Activated CD4-positive, alpha-beta memory T cell treated with anti-CD3 and anti-CD28 coated beads for 36 hours (primary cell): ENCODE measurements around the gene RIC3. TPM values are rescaled to one million over a fixed set of nuclear protein-coding genes. Genes with fewer than 3 reads are reported as not detected.
A peak's percentile ranks its signal among the peaks of the same experiment; 100 is the strongest.

Experiments used
- CTCF ChIA-PET: fragments of 350-600 bp; sonication (Branson Sonifier 250); formaldehyde crosslinking; loops from one replicate; lab custom pipeline; 2021; ENCODE audit warnings: antibody characterized with exemption, inconsistent platforms; lab: Charles Lee
- POLR2A ChIA-PET: fragments of 350-600 bp; sonication (Branson Sonifier 250); formaldehyde crosslinking; loops from one replicate; lab custom pipeline; 2021; ENCODE audit warnings: antibody characterized with exemption; lab: Charles Lee
- DNase-seq: peaks from one replicate; pipeline ENCODE4 v3.0.0-alpha.2; 2020
- H3K27ac Mint-ChIP-seq: one replicate; pipeline ENCODE4 v1.8.0; 2021; ENCODE audit warnings: mixed read lengths
- H3K27me3 Mint-ChIP-seq: one replicate; pipeline ENCODE4 v1.8.0; 2021; ENCODE audit warnings: mixed read lengths
- H3K36me3 Mint-ChIP-seq: one replicate; pipeline ENCODE4 v1.8.0; 2021; ENCODE audit warnings: mixed read lengths
- H3K4me1 Mint-ChIP-seq: one replicate; pipeline ENCODE4 v1.8.0; 2021; ENCODE audit warnings: low read depth, mixed read lengths
- H3K4me3 Mint-ChIP-seq: one replicate; pipeline ENCODE4 v1.8.0; 2021; ENCODE audit warnings: mild to moderate bottlenecking, mixed read lengths
- H3K9me3 Mint-ChIP-seq: one replicate; pipeline ENCODE4 v1.8.0; 2021; ENCODE audit warnings: mixed read lengths
- intact Hi-C: fragments of 100-400 bp; cut with micrococcal nuclease; formaldehyde crosslinking; loops from one replicate; pipeline ENCODE4 v1.15.1; 2023
- total RNA-seq, 2 experiments: library from RNA; stranded (reverse); gene quantifications; one replicate each; pipeline ENCODE4 v1.2.3, GENCODE V29; 2021

Gene RIC3
- total RNA-seq, 2 experiments from 2014 or later = 5.0 to 5.6 TPM

DNA sequence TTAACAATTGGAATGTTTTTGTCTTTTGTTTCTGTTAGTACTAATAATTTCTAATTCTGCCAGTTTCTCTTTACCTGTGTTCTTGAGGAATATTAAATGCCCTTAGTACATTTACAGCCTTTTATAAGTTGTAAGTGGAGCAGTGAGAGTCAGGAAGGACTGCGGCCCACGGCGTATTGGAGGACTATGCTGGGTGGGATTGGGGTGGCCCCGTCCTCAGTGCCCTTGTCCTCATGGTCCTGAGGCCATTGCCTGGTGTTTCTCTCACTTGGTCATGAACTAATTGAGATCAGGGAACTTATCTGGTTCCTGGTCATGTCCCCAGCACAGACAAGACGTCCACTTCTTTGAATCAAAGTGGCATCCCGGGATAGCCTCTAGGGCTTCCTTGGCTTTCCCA is 84.5 kb downstream of the RIC3 start:
- no peak overlapping the region for H3K4me3 Mint-ChIP-seq
- intact Hi-C loops = no loop called here
- H3K36me3 Mint-ChIP-seq = no peaks in the 10 kb centered on the region
- peaks cover 40% of the 10 kb centered on the region for H3K27me3 Mint-ChIP-seq
- DNase-seq = no peak
- ChIA-PET POLR2A (no interaction called here), CTCF (interaction anchor here (1.4 kb wide), 1 partner anchor 78 kb away, joined by 4 read pairs; no protein-coding TSS in a partner anchor)
- H3K4me1 Mint-ChIP-seq = peaks cover 8% of the 10 kb centered on the region
- no peaks in the 10 kb centered on the region for H3K9me3 Mint-ChIP-seq
- no peak overlapping the region for H3K27ac Mint-ChIP-seq

- POLR2A ChIA-PET = no interaction called here
- no peak for DNase-seq
Measured at GRCh38 chr11:8083871-8084281, 84.9 kb downstream of the RIC3 start.

GRCh38 chr11:8083088-8083395 is 85.8 kb downstream of the RIC3 start:
- POLR2A ChIA-PET = no interaction called here
- DNase-seq = no peak

More at GRCh38 chr11:8083871-8084281, 84.9 kb downstream of the RIC3 start:
- CTCF ChIA-PET = interaction anchor here (1.4 kb wide), 1 partner anchor 77 kb away, joined by 4 read pairs; no protein-coding TSS in a partner anchor
- Mint-ChIP-seq H3K4me1 (peaks cover 8% of the 10 kb centered on the region), H3K36me3 (no peaks in the 10 kb centered on the region), H3K27ac (no peak overlapping the region), H3K9me3 (no peaks in the 10 kb centered on the region), H3K4me3 (no peak overlapping the region), H3K27me3 (peaks cover 42% of the 10 kb centered on the region)
- intact Hi-C loops = no loop called here

DNA sequence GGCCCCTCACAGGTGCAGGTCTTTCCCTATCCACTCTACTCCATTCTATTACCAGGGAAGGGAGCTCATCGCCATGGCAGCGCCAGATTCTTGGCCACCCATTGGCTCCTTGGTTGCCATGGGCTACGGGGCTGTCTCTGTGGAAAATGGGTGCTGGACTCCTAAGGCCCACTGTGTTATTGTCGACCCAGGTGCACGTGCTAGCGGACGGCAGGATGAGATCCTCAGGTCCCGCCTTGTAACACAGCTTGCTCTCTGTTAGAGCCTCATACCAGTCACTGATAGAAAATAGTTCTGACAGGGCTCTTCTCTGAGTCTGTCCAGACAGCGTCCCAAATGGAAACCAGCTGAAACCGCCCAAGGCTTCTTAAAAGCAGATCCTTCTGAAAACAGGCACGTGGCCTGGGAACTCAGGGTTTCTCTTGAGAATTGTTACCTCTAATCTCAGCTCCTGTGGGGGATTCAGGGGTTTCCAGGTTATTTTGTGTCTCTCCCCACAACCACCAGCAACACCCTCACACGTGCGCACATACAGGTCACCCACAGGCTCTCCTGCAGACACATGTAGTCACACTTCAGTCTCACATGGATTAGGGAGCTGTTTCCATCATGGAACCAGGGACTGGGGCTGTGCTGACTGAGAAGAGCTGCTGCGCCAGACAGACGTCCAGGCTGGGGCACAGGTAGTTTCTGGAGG is 86.3 kb downstream of the RIC3 start:
- Mint-ChIP-seq H3K27me3 (peaks cover 40% of the 10 kb centered on the region), H3K9me3 (no peaks in the 10 kb centered on the region), H3K4me1 (peaks cover 8% of the 10 kb centered on the region), H3K36me3 (no peaks in the 10 kb centered on the region), H3K4me3 (no peak overlapping the region), H3K27ac (no peak overlapping the region)
- POLR2A ChIA-PET = no interaction called here
- no peak for DNase-seq
- intact Hi-C loops = no loop called here
- CTCF ChIA-PET = interaction anchor here (0.7 to 5.5 kb wide), 3 partner anchors 17 to 76 kb away, joined by 4 to 24 read pairs (median 6); no protein-coding TSS in a partner anchor

More at GRCh38 chr11:8083088-8083395, 85.8 kb downstream of the RIC3 start:
- Mint-ChIP-seq H3K27me3 (peaks cover 42% of the 10 kb centered on the region), H3K27ac (no peak overlapping the region), H3K4me3 (no peak overlapping the region), H3K36me3 (no peaks in the 10 kb centered on the region), H3K9me3 (no peaks in the 10 kb centered on the region), H3K4me1 (peaks cover 8% of the 10 kb centered on the region)
- CTCF ChIA-PET = interaction anchor here (1.4 to 5.5 kb wide), 3 partner anchors 17 to 76 kb away, joined by 4 to 24 read pairs (median 6); no protein-coding TSS in a partner anchor
- intact Hi-C loops = no loop called here

DNA sequence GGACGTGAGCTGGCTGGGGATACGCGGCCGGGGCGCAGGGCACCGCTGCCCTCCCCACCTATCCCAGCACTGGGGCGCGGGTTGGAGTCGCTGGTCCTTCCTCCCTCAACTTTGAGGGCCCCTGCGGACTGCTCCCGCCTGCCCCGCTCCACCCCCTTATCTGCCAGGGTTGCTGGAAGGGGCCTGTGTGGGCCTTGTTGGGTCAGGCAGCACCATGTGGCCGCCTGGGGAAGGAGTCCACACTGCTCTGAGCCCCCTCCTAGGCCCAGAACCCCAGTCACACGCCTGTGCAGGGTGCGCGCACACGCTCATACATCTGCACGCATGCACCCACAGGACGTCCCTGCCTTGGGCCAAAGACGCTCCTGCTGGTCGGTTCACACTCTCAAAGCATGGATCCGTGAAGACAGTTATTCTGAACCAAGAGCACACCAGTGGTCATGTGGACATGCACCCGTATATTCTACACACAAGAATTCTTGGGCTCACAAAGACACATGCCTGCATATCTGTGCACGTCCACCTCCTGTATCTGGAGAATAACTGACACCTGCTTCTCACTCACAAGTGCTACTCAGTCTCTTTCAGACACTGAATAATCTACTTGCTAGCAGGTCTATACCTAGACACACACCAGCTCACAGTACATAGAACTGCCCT is 87.1 kb downstream of the RIC3 start:
- Mint-ChIP-seq H3K9me3 (no peaks in the 10 kb centered on the region), H3K4me3 (peak overlapping the region; percentile 34), H3K27ac (no peak overlapping the region), H3K36me3 (no peaks in the 10 kb centered on the region), H3K27me3 (peaks cover 40% of the 10 kb centered on the region), H3K4me1 (peaks cover 8% of the 10 kb centered on the region)
- ChIA-PET CTCF (interaction anchor here (0.7 to 5.5 kb wide), 4 partner anchors 9 to 75 kb away, joined by 3 to 24 read pairs (median 11); no protein-coding TSS in a partner anchor), POLR2A (no interaction called here)
- intact Hi-C loops = no loop called here
- DNase-seq = no peak

- no peak within 1 kb of the TSS for H3K27ac Mint-ChIP-seq
- H3K27me3 Mint-ChIP-seq = peaks cover 40% of the 10 kb centered on the region
- POLR2A ChIA-PET = no interaction called here
- H3K36me3 Mint-ChIP-seq = no peaks in the 10 kb centered on the region
- CTCF ChIA-PET = interaction anchor here (0.7 to 5.5 kb wide), 3 partner anchors 10 to 75 kb away, joined by 3 to 24 read pairs (median 16); no protein-coding TSS in a partner anchor
- peaks cover 9% of the 10 kb centered on the region for H3K4me1 Mint-ChIP-seq
- H3K9me3 Mint-ChIP-seq = no peaks in the 10 kb centered on the region
- H3K4me3 Mint-ChIP-seq = peak within 1 kb of the TSS; percentile 50
- intact Hi-C loops = no loop called here
- peak; percentile 13 for DNase-seq
Measured at GRCh38 chr11:8080674-8081590, 87.9 kb downstream of the RIC3 start, which contains the start of gene TUB. TSS of gene TUB (plus strand) at chr11:8081211. CDS start at chr11:8081511, 300 bp downstream.

GRCh38 chr11:8080069-8080670 is 88.7 kb downstream of the RIC3 start:
- H3K9me3 Mint-ChIP-seq = no peaks in the 10 kb centered on the region
- POLR2A ChIA-PET = no interaction called here
- no peak overlapping the region for H3K27ac Mint-ChIP-seq
- CTCF ChIA-PET = interaction anchor here (1.1 to 5.5 kb wide), 5 partner anchors 9 to 187 kb away, joined by 4 to 24 read pairs (median 6); no protein-coding TSS in a partner anchor
- H3K4me1 Mint-ChIP-seq = peaks cover 13% of the 10 kb centered on the region
- H3K36me3 Mint-ChIP-seq = no peaks in the 10 kb centered on the region
- no peak overlapping the region for H3K4me3 Mint-ChIP-seq
- H3K27me3 Mint-ChIP-seq = peaks cover 36% of the 10 kb centered on the region
- no peak for DNase-seq
- intact Hi-C loops = no loop called here

DNA sequence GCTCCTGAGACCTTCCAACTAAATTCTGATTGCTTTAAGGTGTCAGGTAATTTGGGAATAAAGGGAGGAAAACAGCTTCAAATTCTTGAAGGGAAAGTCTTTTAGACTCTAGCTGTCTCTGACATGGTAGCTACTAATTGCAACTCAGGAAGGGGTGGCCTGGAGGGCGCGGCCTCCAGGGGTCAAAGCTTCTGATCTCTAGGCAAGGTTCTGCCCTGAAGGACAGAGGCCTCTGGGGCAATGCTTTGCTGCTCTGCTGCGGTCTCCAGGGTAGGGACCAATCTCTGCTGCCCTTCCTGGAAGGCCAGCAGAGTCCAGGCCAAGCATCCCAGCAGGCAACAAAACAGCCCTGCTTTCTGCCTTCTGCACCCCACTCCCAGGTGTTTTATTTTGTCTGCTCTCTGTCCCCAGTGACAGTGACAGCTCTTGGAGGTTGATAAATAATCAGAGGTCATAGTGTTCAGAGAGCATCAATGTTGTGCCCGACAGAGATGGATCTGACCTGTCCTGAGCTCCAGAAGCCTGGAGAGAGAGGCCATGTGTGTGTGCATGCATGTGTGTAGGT is 89.6 kb downstream of the RIC3 start:
- POLR2A ChIA-PET = no interaction called here
- intact Hi-C loops = no loop called here
- H3K4me3 Mint-ChIP-seq = no peak overlapping the region
- H3K4me1 Mint-ChIP-seq = peaks cover 16% of the 10 kb centered on the region
- H3K27ac Mint-ChIP-seq = no peak overlapping the region
- CTCF ChIA-PET = interaction anchor here (1.1 to 5.5 kb wide), 5 partner anchors 10 to 186 kb away, joined by 4 to 24 read pairs (median 6); no protein-coding TSS in a partner anchor
- DNase-seq = no peak
- H3K36me3 Mint-ChIP-seq = no peaks in the 10 kb centered on the region
- no peaks in the 10 kb centered on the region for H3K9me3 Mint-ChIP-seq
- peaks cover 31% of the 10 kb centered on the region for H3K27me3 Mint-ChIP-seq

GRCh38 chr11:8075119-8075726 is 93.6 kb downstream of the RIC3 start:
- ChIA-PET CTCF (no interaction called here), POLR2A (no interaction called here)
- DNase-seq = no peak
- Mint-ChIP-seq H3K4me1 (peaks cover 8% of the 10 kb centered on the region), H3K36me3 (no peaks in the 10 kb centered on the region), H3K9me3 (no peaks in the 10 kb centered on the region), H3K27ac (no peak overlapping the region), H3K4me3 (no peak overlapping the region), H3K27me3 (peaks cover 10% of the 10 kb centered on the region)
- intact Hi-C loops = no loop called here

GRCh38 chr11:8071616-8072581 is 96.9 kb downstream of the RIC3 start:
- no peak overlapping the region for H3K27ac Mint-ChIP-seq
- peaks cover 10% of the 10 kb centered on the region for H3K27me3 Mint-ChIP-seq
- no peak for DNase-seq
- no peaks in the 10 kb centered on the region for H3K9me3 Mint-ChIP-seq
- H3K4me1 Mint-ChIP-seq = peaks cover 8% of the 10 kb centered on the region
- intact Hi-C loops = no loop called here
- H3K4me3 Mint-ChIP-seq = no peak overlapping the region
- H3K36me3 Mint-ChIP-seq = no peaks in the 10 kb centered on the region
- ChIA-PET CTCF (interaction anchor here (0.6 to 2.2 kb wide), 3 partner anchors 27 to 66 kb away, joined by 4 to 12 read pairs (median 8); no protein-coding TSS in a partner anchor), POLR2A (no interaction called here)
